GM21447 (cell line): ENCODE results near the gene SESN2.

Experiments
- ATAC-seq: cut with Tn5 transposase; IDR thresholded peaks from one replicate; pipeline ENCODE4 v1.9.1; 2021; ENCODE audit not compliant: unreplicated experiment

The SESN2 gene

DNA sequence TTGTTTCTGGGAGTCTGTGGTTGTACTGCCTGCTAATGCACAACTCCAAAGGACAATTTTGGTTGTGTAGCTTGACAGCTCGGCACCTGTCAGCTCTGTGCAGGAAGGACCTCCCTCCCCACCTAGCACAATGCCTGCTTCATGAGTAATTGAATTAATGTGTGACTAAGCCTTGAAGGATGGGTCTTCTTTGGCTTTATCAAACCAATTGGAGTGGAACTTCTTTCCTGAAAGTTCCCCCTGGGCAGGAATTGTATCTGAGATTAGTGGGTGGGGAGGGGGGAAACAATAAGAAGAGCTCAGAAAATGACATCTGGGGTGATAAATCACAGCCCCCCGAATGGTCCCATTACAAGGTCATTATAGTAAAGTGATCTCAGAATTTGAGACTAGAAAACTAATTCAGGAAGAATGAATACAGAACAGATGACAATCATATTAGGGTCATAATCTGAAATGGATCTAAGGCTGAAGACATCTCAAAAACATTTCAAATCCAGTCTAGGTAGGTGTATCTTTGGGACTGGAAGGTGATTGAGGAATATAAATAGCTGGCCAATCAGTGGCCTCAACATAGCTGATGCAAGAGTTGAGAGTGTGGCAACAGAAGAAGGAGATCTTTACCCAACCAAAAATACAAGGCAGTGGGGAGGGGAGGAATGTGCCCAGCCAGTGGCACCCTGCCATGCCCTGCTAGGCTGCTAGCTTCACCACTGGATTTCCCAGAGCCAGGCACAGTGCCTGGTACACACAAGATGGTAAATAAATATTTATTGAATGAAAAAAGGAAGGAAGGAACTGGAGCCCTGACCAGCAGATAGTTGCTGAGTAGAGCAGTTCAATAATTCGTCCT, 10.1 kb upstream of the SESN2 start:
- no peak for ATAC-seq

DNA sequence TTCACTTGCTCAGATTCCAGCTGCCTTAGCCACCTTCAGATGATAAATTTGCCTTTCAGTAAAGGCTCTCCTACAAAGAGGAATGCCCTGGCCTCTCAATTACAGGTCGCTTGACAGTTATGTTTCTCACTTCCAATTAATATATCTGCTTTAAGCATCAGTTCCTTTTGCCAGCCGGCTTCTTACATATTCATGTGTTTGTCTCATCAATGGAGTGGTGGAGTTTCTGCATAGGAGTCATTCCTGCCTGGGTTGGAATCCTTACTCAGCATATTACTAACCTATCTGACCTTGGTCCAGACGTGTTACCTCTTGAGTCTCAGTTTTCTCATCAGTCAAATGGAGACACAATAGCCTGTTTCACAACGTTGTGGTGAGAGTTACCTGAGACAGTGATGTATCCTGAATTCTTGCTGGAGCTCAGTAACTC, 9.4 kb upstream of the SESN2 start:
- ATAC-seq = no peak

DNA sequence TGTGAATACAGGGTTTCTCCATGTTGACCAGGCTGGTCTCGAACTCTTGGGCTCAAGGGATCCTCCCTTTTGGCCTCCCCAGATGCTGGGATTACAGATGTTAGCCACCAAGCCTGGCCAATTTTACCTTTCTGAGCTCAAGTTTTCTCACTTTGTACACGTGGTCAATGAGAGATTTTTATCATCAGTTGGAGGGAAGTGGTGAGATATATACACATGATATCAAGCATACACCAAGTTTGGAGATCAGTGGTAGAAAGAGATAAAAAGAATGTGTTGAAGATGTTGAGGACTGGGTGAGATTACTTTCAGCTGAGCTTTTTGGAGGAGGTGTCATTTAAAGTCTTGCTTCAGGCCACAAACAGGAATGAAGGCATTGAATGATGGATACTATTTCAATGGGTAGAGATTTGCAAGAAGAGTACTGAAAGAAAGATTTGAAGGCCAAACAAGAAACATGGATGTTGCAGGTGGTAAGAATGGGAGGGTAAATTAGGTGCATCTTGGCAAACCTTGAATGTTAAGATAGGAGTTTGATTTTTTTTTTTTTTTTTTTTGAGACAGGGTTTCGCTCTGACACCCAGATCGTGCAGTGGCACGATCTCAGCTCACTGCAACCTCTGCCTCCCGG, 3.0 kb upstream of the SESN2 start:
- ATAC-seq = no peak

DNA sequence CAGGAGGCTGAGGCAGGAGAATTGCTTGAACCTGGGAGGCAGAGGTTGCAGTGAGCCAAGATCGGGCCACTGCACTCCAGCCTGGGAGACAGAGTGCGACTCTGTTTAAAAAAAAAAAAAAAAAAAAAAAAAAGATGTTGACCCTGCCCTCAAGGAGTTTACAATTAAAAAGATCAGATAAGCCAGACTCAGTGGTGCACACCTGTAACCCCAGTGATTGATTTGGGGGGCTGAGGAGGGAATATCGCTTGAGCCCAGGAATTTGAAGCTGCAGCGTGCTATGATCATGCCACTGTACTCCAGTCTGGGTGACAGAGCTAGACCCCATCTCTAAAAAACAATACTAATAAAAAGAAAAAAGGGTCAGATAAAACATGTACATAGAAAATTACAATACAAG, 1.6 kb upstream of the SESN2 start:
- no peak for ATAC-seq

DNA sequence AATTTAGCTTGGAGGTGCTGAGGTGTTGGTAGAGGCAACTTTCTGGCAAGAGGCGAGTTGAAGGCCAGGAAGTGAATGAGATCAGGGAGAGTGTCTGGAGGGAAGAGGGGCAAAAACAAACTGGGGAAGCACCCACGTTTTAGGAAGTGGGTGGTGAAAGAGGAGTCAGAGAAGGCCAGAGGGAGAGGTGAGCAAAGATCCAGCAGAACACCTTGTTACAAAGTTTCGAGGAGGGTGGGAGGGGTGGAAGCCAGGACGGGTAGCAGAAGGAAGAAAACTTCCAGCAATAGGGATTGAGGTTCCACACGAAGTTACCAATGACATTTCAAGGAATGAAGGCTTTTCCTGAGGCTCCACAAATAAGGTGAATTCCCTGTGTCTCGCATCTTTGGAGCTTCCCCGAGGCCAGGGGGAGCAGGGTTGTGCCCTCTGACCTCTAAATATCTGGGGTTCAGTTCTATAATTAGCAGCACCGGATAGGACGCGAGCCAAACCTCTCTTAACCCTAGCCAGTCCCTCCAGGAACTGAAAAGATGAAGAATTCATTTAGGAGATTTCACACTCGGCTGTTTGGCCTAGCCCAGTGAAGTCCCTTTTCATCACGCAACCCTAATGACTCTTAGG, 578 bp upstream of the SESN2 start:
- no peak for ATAC-seq

DNA sequence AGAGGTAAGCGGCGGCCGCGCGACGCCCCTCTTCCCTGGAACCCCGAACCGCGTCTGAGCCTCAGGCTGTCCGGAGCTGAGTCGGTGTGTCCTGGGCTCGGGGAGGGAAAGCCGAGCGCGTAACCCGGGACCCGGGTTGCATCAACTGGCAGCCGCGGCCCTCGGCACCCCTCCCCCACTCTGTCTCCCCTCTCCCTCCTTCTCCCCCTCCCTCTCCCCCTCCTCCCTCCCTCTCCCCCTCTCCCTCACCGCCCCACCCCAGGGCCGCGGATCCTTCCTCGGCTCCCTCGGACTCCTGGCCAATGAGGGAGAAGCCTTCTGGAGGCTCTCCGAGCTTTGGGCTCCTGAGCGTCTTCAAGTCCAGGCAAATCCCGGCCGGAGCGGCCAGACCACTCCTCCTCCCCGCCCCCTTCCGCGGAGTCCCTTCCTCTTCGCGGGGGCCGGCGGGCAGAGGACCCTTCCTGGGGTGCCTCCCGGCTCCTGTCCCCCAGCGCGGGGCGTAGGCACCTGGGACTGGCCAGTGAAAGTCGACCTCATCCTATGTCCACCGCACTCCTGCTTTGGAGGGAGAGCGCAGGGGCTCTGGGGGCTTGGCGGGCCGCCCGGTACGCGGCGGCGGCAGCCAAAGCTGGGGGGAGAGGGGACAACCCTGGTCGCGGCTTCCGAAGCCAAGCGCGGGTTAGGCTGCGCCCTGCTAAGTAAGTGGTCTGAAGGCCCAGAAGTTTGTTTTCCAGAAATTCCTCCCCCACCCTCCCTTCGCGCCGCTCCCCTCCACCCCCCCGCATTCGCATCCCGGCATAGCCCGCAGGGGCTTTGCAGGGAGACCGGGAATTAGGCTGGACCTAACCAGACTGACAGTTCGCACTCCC, 850 bp downstream of the SESN2 start:
- ATAC-seq = no peak

DNA sequence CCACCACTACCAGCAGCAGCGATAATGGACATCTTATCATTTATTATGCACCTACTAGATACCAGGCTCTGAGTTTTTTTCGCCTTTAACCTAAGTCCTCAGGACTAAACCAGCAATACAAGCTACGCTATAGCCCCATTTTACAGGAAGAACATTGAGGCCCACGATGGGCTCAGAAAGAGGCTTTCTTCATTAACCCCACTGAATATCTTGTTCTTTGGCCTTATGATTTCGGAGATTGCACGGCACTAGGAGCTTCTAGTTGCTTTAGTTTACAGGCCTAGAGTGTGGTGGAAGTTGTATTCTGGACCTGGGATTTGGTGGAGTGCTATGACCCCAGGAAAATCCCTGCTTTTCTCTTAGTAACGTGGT, 1.5 kb downstream of the SESN2 start:
- ATAC-seq = no peak

DNA sequence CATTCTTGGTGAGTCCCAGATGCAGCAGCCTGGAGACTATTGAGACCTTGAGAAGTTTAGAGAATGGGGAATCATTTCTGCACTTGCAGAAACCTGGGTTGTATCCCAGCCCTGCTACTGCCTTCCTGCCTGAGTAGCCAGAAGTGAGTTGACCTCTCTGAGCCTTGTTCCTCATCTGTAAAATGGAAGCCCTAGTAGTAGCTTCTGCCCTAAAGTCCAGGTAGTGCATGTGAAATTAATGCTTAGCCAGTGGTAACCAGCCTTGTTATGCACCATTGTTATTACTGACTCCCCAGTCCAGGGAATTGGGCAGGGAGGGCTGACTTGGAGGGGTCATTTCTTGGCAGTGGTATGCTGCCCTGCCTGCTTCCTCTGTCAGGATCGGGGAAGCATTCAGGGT, 5.6 kb downstream of the SESN2 start:
- ATAC-seq = no peak

DNA sequence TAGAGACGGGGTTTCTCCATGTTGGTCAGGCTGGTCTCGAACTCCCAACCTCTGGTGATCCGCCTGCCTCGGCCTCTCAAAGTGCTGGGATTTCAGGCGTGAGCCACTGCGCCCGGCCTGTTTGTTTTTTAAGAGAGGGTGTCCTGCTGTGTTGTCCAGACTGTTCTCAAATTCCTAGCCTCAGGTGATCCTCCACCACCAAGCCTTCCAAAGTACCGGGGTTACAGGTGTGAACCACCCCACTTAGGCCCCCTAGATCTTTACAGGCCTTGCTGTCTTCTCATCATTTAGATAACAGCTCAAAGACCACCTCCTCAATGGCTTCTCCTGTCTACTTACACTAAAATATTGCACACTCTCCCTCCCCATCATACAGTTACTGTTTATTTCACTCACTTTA, 6.3 kb downstream of the SESN2 start:
- ATAC-seq = no peak

DNA sequence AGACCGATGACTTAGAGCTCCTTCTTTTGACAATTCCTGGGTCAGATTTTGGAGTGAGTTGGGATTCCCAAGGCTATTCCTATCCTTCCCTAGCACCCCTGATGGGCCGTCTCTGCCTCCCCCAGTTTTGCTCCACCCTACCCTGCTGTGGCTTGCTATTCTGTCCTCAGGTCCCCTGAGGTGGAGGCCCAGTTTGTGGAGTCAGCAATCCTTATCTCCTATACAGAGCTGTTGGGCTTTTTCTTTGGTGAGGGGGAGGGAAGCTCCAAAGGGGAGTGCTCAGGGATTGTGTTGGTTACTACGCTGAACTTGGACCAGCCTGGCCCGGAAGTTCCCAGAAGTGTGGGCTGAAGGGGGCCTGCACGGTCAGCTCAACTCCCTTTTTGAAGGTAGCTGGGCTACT, 7.6 kb downstream of the SESN2 start:
- ATAC-seq = no peak

DNA sequence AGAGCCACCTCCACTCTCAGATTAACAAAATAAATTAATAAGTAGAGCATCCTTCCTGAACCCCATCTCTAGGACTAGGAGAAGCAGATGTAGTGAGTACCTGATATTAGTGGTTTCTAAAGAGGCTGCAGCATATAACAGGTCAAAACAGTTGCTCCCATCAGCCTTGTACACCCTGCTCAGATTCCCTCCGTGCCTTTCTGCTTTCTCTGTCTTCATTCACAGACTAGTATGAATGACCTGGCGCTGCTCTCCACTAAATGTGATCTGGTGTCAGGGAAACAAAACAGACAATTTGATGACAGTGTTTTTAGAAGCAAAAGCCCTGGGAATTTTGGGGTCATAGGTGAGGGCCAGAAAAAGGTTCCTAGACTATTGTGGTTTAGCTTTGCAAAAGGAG, 8.3 kb downstream of the SESN2 start:
- ATAC-seq = no peak

DNA sequence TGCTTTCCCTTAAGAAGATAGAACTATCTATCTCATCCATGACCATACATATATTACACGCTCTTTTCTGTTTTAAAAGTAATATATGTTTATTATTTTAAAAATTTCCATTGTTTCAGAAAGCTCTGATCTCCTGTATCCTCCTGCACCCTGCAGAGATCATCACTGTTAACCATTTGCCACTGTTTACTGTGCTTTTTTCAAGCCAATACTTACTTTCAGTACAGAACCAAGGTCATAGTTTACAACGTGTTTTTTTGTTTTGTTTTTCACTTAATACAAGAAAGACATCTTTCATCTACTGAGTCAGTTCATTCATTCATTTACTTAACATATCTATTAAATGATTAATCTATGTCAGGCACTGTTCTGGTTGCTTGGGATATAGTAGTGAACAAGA, 10.2 kb downstream of the SESN2 start:
- no peak for ATAC-seq

DNA sequence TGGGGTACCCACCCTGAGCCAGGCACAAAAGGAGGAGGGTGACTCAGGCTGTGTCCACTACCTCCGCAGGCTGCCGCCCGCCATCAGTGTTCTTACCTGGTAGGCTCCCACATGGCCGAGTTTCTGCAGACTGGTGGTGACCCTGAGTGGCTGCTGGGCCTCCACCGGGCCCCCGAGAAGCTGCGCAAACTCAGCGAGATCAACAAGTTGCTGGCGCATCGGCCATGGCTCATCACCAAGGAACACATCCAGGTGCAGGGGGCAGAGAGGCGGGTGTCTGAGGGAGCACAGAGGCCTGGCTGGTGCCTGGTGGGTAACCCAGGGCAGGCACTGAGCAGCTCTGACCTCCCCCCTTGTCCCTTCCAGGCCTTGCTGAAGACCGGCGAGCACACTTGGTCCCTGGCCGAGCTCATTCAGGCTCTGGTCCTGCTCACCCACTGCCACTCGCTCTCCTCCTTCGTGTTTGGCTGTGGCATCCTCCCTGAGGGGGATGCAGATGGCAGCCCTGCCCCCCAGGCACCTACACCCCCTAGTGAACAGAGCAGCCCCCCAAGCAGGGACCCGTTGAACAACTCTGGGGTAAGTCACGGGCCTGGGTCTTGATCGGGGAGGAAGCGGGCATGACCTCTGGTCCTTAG, 13.0 kb downstream of the SESN2 start:
- ATAC-seq = no peak

DNA sequence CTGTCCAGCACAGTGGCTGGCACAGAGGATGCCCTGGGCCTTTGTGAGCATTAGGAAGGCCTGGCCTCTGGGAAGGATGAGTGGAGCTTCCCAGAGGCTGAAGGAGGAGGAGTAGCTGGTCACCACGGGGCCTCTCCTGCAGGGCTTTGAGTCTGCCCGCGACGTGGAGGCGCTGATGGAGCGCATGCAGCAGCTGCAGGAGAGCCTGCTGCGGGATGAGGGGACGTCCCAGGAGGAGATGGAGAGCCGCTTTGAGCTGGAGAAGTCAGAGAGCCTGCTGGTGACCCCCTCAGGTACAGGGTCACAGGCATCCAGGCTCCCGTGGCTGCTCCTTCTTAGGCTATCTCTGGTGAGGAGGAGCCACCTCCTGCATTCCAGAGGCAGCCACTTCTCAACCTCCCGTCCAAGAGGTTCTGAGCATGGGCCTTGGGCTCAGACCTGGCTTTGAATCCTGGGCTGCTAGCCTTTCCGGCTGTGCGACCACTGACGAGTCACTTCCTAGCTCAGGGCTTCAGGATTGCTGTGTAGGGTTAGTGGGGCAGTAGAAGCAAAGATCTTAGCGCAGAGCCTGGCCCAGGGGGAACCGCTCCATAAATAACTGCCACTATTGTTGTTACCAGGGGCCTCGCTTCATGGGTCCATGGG, 14.0 kb downstream of the SESN2 start:
- ATAC-seq = no peak

DNA sequence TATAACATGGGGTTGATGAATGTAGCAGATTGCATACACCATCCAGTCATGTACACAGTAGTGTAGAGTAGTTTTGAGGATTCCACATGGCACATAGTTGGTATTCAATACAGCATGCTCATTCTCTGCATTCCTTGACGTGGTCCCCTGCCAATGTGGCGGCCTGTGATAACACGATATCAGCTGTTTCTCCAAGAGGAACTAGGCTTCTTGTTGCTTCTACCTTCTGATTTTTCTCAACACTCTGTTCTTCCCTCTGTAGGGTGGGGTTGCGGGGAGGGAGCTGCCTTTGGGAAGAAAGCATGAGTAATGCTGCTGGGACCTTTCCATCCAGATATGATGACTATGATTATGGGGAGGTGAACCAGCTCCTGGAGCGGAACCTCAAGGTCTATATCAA, 19.4 kb downstream of the SESN2 start:
- no peak for ATAC-seq

DNA sequence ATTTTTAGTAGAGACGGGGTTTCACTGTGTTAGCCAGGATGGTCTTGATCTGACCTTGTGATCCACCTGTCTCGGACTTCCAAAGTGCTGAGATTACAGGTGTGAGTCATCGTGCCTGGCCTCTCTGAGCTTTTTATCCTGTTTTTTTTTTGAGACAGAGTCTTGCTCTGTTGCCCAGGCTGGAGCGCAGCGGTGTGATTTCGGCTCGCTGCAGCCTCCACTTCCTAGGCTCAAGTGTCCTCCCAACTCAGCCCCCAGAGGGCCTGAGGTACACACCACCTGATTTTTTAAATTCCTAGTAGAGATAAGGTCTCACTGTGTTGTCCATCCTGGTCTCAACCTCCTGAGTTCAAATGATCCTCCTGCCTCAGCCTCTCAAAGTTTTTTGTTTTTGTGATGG, 20.4 kb downstream of the SESN2 start:
- ATAC-seq = no peak

DNA sequence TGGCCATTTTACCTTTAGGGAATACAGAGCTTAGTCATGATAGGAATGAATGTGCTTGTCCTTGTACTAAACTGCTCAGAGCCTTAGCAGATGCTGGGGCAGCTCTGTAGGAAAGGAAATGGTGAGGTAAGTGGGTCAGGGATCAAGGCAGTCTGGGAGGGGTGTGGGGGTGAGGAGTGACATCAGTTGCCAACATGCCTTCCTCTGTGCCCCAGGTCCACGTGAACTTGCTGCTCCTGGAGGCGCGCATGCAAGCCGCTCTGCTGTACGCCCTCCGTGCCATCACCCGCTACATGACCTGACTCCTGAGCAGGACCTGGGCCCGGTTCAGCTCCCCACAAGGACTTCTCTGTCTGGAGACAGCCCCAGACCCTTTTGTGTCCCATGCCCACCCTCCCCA, 21.2 kb downstream of the SESN2 start:
- no peak for ATAC-seq

DNA sequence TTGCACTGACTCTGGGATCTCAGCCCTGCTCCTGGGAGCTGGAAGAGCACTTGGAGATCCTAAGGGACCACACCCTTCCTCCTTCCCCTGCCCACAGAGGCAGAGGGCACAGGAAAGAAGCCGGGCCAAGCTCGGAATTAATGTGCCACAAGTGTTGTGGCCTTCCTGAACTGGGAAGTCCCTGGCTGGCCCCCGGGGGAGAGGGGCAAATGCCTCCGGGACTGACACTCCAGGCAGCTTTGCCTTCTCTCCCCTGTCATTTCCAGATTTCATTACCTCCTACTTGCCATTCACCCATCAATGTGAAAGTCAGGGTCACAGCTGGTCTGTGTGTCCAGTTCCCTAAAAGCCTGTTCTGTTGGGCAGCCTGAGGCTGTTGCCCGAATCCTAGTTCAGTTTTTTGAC, 21.7 kb downstream of the SESN2 start:
- no peak for ATAC-seq

DNA sequence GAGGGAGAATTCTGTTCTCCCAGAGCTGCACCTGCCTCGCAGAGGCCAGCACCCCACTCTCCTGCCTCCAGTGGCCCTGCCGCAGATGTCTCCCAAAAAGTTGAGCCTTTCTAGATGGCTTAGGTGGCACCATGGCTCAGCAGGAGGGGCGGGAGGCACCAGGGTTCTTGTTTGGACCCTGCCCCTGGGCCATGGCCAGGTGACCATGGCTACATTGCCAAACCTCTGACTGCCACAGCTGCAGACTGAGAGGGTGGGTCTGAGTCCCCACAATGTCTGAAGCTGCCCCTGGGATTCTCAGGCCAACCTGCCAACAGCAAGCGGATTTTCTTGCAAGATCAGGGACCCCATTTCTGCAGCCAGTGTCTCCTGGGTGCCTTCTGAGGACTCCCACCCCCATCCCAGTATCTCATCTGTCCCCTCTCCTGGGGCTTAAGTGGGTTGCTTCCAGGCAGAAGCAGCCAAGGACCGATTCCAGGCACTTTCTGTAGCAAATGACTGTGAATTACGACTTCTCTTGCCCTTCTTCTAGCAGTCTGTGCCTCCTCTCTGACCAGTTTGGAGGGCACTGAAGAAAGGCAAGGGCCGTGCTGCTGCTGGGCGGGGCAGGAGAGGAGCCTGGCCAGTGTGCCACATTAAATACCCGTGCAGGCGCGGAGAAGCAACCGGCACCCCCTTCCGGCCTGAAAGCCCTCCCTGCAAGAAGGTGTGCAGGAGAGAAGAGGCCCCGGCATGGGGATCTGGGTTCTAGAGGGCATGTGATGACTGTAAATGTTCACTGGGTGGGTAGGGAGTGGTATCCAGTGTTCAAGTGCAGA, 22.5 kb downstream of the SESN2 start:
- no peak for ATAC-seq
